Vagina (tissue), 2 donors: Measurements from ENCODE around the gene STK24. TPM values are rescaled to one million over a fixed set of nuclear protein-coding genes. Genes with fewer than 3 reads are reported as not detected.

Source experiments
- DNase-seq, 2 donors: peaks; one replicate each; pipeline ENCODE4 v3.0.0-alpha.2; 2017; ENCODE audit errors: extremely low spot score in 2 of 2
- H3K27ac ChIP-seq: fragments of 200-600 bp; sonication (generic); one replicate; pipeline ENCODE4 v1.5.1; 2019
- H3K27me3 ChIP-seq: fragments of 200-600 bp; sonication (generic); one replicate; pipeline ENCODE4 v1.5.1; 2019
- H3K36me3 ChIP-seq, 2 donors: fragments of 200-600 bp; sonication (generic); one replicate each; pipeline ENCODE4 v1.5.1; 2017 to 2019
- H3K4me1 ChIP-seq: fragments of 200-600 bp; sonication (generic); one replicate; pipeline ENCODE4 v1.5.1; 2019
- H3K4me3 ChIP-seq, 2 donors: fragments of 200-600 bp; sonication (generic); 1 replicate in 1 of 2; 2 replicates in 1 of 2; pipeline ENCODE4 v1.5.1; 2016 to 2019
- H3K9me3 ChIP-seq: fragments of 200-600 bp; sonication (generic); one replicate; pipeline ENCODE4 v1.5.1; 2019
- POLR2A ChIP-seq, 2 donors: fragments of 450-650 bp; IDR thresholded peaks; one replicate each; pipeline ENCODE4 v1.6.1; 2017; ENCODE audit warnings: antibody characterized with exemption in 2 of 2, mild to moderate bottlenecking in 2 of 2, moderate library complexity in 2 of 2
- POLR2AphosphoS5 ChIP-seq, 2 donors: sonication (generic); formaldehyde crosslinking; IDR thresholded peaks; one replicate each; pipeline ENCODE4 v1.9.0; 2017; ENCODE audit warnings: antibody characterized with exemption in 2 of 2, mild to moderate bottlenecking in 2 of 2, low read depth in 1 of 2; ENCODE audit not compliant: insufficient read depth in 1 of 2
- intact Hi-C: fragments of 100-400 bp; cut with DNase I; formaldehyde crosslinking; loops from one replicate; pipeline ENCODE4 v1.15.1; 2023
- total RNA-seq: library from RNA; depleted of rRNA; stranded (reverse); fragments of >200 nt; gene quantifications from one replicate; pipeline ENCODE4 v1.2.3, GENCODE V29; 2016
- TF ChIP-seq, protein P1 (sequence below), 3 experiments: fragments of 450-650 bp in 2 of 3; fragments of 200-600 bp in 1 of 3; sonication (generic) in 1 of 3; IDR thresholded peaks; one replicate each; pipeline ENCODE4 v1.5.1; 2017 to 2019; ENCODE audit warnings: antibody characterized with exemption in 3 of 3, mild to moderate bottlenecking in 2 of 3, moderate library complexity in 2 of 3

STK24 gene
- total RNA-seq, 1 donor from 2014 or later = 82.5 TPM

DNA sequence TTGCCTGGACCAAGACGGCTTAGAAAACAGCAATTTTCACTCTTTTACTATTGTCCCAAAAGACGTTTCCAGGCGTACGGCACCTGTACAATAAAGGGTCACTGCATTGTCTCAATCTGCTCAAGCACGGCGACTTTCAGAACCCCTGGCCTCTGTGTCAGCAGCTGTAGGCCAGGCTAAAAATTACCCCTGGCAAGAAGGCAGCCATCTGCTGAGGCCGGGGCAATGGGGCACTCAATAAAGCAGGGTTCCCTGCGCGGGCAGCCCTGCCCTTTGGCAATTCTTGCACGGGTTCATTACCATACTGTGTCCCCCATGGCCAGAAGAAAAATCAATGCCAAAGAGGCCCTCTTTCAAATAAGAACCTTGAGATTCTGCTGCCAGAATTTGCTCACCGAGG is 52.1 kb downstream of the STK24 start:
- no peaks in the 10 kb centered on the region for H3K27me3 ChIP-seq
- no peaks in the 10 kb centered on the region for H3K9me3 ChIP-seq
- H3K4me3 ChIP-seq = no peak overlapping the region
- H3K36me3 ChIP-seq = no peaks in the 10 kb centered on the region
- peaks cover 99% of the 10 kb centered on the region for H3K4me1 ChIP-seq
- TF ChIP-seq POLR2AphosphoS5 (IDR thresholded peaks at IDR 0.05; ENCODE audit: insufficient read depth in 1 of 2, low read depth in 1 of 2) (no peak), POLR2A (IDR thresholded peaks at IDR 0.05) (no peak)
- TF ChIP-seq, protein P1, sequence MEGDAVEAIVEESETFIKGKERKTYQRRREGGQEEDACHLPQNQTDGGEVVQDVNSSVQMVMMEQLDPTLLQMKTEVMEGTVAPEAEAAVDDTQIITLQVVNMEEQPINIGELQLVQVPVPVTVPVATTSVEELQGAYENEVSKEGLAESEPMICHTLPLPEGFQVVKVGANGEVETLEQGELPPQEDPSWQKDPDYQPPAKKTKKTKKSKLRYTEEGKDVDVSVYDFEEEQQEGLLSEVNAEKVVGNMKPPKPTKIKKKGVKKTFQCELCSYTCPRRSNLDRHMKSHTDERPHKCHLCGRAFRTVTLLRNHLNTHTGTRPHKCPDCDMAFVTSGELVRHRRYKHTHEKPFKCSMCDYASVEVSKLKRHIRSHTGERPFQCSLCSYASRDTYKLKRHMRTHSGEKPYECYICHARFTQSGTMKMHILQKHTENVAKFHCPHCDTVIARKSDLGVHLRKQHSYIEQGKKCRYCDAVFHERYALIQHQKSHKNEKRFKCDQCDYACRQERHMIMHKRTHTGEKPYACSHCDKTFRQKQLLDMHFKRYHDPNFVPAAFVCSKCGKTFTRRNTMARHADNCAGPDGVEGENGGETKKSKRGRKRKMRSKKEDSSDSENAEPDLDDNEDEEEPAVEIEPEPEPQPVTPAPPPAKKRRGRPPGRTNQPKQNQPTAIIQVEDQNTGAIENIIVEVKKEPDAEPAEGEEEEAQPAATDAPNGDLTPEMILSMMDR (IDR thresholded peaks at IDR 0.05) = no peak
- no peak for DNase-seq
- intact Hi-C loops = no loop called here
- peak overlapping the region; percentile 37 for H3K27ac ChIP-seq

DNA sequence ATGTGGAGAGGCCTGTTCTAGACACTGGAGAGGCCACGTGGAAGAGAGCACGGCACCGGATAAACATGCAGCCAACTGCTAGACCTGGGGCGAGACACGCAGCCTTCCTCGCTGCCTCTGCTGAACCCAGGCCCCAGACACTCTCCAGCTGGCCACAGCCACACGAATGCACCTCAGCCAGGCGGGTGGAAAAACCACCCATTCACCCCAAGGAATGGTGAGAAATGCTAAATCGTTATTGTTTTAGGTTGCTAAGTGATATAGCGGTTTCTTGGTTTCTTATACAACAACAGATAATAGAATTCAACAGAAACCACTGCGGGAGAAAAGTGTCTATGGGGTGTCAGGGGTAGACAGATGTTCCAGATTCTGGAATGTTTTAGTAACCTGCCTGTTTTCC is 52.5 kb downstream of the STK24 start:
- H3K27ac ChIP-seq = no peak overlapping the region
- no peak for DNase-seq
- peaks cover 97% of the 10 kb centered on the region for H3K4me1 ChIP-seq
- intact Hi-C loops = no loop called here
- H3K4me3 ChIP-seq = no peak overlapping the region
- TF ChIP-seq, protein P1 (IDR thresholded peaks at IDR 0.05) = no peak
- TF ChIP-seq POLR2AphosphoS5 (IDR thresholded peaks at IDR 0.05; ENCODE audit: insufficient read depth in 1 of 2, low read depth in 1 of 2) = no peak
- no peak for TF ChIP-seq POLR2A (IDR thresholded peaks at IDR 0.05)
- H3K27me3 ChIP-seq = no peaks in the 10 kb centered on the region
- H3K36me3 ChIP-seq = no peaks in the 10 kb centered on the region
- H3K9me3 ChIP-seq = no peaks in the 10 kb centered on the region

DNA sequence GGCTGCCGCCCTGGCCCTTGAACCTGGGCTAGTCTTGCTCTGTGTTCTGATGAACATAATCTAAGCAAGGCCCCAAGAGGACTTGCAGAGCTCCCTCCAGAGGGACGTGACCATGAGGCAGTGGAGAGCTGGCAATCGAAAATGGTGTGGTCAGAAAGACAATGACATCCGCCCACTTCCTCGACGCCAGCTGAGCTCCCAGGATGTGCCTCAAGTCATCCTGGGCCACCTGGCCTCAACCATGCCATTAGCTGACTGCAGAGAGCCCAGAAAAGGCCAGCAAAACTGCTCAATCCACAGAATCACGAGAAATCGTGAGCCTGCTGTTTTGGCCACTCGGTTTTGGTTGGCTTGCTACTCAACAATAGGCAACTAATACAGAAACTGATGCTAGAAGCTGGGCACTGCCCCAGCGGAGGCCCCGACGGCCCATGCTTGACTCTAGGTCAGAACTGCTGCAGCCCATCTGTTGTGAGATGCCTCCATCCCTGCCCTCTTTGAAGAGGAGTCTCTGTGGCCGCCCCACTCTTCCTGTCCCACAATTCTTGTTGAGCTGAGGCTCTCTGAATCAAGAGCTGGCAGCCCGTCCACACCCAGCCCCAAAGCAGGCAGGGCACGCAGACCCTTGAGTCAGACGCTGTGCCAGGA is 53.3 kb downstream of the STK24 start:
- peak overlapping the region; percentile 62 for H3K27ac ChIP-seq
- no peak for DNase-seq
- TF ChIP-seq, protein P1 (IDR thresholded peaks at IDR 0.05) = no peak
- no peak for TF ChIP-seq POLR2A (IDR thresholded peaks at IDR 0.05)
- TF ChIP-seq POLR2AphosphoS5 (IDR thresholded peaks at IDR 0.05; ENCODE audit: insufficient read depth in 1 of 2, low read depth in 1 of 2) = no peak
- peaks cover 0 to 3% of the 10 kb centered on the region in 2 donors for H3K36me3 ChIP-seq
- intact Hi-C loops = no loop called here
- H3K4me3 ChIP-seq = no peak overlapping the region
- no peaks in the 10 kb centered on the region for H3K27me3 ChIP-seq
- H3K4me1 ChIP-seq = peaks cover 89% of the 10 kb centered on the region
- H3K9me3 ChIP-seq = no peaks in the 10 kb centered on the region

DNA sequence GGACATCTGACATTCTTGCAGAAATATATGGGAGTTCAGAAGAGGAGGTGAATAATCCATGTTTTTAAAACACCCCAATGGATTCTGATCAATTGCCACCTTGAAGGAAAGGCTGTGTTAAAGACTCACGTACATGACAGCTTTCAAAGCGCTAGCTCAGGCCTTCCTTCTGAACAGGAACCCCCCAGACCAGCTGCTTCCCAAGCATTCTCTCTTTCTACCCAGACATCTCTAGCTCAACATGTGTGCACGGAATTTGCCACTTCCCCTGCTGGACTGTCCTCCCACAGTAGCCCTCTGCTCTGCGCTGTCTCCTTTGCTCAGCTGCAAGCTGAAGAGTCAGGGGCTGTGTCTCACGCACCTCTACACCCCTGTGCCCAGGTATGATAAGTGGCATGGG is 54.5 kb downstream of the STK24 start:
- peaks cover 0 to 14% of the 10 kb centered on the region in 2 donors for H3K36me3 ChIP-seq
- intact Hi-C loops = no loop called here
- no peaks in the 10 kb centered on the region for H3K27me3 ChIP-seq
- no peak overlapping the region for H3K4me3 ChIP-seq
- no peak for DNase-seq
- no peaks in the 10 kb centered on the region for H3K9me3 ChIP-seq
- H3K27ac ChIP-seq = peak overlapping the region; percentile 62
- TF ChIP-seq, protein P1 (IDR thresholded peaks at IDR 0.05) = no peak
- TF ChIP-seq POLR2A (IDR thresholded peaks at IDR 0.05) (no peak), POLR2AphosphoS5 (IDR thresholded peaks at IDR 0.05; ENCODE audit: insufficient read depth in 1 of 2, low read depth in 1 of 2) (no peak)
- peaks cover 77% of the 10 kb centered on the region for H3K4me1 ChIP-seq

DNA sequence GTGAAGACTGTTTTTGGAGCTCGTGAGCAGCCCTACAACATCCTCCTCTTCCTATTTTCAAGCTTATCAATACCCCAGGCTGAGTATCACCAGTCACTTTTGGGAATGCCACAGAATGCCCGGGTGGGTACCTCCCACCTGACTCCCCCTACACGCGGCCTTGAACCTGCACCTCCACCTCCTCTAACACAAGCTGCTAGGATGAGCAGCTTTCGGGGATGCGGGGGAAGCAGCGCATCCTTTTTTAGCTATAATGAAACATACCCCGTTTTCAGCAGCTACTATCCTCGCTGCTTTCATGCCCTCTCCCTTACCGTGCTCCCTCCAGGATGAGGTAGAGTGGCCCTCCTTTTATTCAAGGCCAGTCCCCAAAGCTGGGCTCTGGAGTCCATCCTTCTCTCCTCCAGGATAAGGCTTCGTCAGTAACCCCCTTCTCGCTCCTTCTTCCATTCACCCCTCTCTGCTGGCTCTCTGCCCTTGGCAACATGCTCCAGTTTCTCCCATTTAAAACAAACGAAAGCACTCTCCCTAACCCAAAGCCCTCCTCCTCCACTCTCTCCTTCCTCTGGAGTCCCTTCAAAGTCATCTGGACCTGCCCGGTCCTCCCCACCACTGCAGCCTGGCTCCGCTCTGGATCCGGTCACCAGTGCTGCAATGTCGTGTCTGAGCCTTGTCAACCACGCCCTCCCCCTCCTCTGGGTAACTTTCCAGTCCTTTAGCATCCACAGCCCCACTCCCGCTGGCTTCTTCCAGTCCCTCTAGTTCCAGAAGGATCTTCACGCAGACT is 55.3 kb downstream of the STK24 start:
- Histone ChIP-seq H3K4me1 (peaks cover 70% of the 10 kb centered on the region), H3K4me3 (no peak overlapping the region), H3K27ac (peak overlapping the region; percentile 62), H3K36me3 (peaks cover 0 to 18% of the 10 kb centered on the region in 2 donors), H3K9me3 (no peaks in the 10 kb centered on the region), H3K27me3 (no peaks in the 10 kb centered on the region)
- DNase-seq = no peak
- intact Hi-C loops = no loop called here
- TF ChIP-seq, protein P1 (IDR thresholded peaks at IDR 0.05) = no peak
- TF ChIP-seq POLR2A (IDR thresholded peaks at IDR 0.05) = no peak
- no peak for TF ChIP-seq POLR2AphosphoS5 (IDR thresholded peaks at IDR 0.05; ENCODE audit: insufficient read depth in 1 of 2, low read depth in 1 of 2)
